HepG2 (cell line): ENCODE data around the gene SARNP. TPM values are rescaled to one million over a fixed set of nuclear protein-coding genes. Genes with fewer than 3 reads are reported as not detected.

Experiments
- ELF4 ChIP-seq: sonication (generic); formaldehyde crosslinking; IDR thresholded peaks from 2 replicates; pipeline ENCODE4 v1.5.0; 2020; ENCODE audit warnings: missing genetic modification reagents, mild to moderate bottlenecking, moderate library complexity, borderline replicate concordance
- HNRNPUL1 ChIP-seq: fragments of 200-400 bp; formaldehyde crosslinking; IDR thresholded peaks from 2 replicates; pipeline ENCODE4 v1.6.1; 2017; ENCODE audit warnings: low read depth, mild to moderate bottlenecking, low read length, moderate library complexity
- NFIB ChIP-seq: sonication (generic); formaldehyde crosslinking; IDR thresholded peaks from 2 replicates; pipeline ENCODE4 v1.9.0; 2021; ENCODE audit warnings: missing genetic modification reagents, mild to moderate bottlenecking, borderline replicate concordance
- SYNCRIP ChIP-seq: fragments of 200-400 bp; formaldehyde crosslinking; IDR thresholded peaks from 2 replicates; pipeline ENCODE4 v1.6.1; 2018; ENCODE audit warnings: mild to moderate bottlenecking, low read depth, low read length; ENCODE audit not compliant: insufficient read depth
- TBP ChIP-seq: sonication (generic); formaldehyde crosslinking; IDR thresholded peaks from 2 replicates; pipeline ENCODE4 v1.5.0; 2020; ENCODE audit warnings: missing genetic modification reagents
- ZBTB42 ChIP-seq: sonication (generic); formaldehyde crosslinking; IDR thresholded peaks from 2 replicates; pipeline ENCODE4 v1.5.0; 2020; ENCODE audit warnings: mild to moderate bottlenecking, missing genetic modification reagents
- ZFP37 ChIP-seq: sonication (generic); formaldehyde crosslinking; IDR thresholded peaks from 2 replicates; pipeline ENCODE4 v1.4.0; 2020; ENCODE audit warnings: missing genetic modification reagents, borderline replicate concordance
- ZKSCAN5 ChIP-seq: sonication (generic); formaldehyde crosslinking; IDR thresholded peaks from 2 replicates; pipeline ENCODE4 v1.5.1; 2020; ENCODE audit warnings: mild to moderate bottlenecking, missing genetic modification reagents
- ZMYM4 ChIP-seq: sonication (generic); formaldehyde crosslinking; IDR thresholded peaks from 2 replicates; pipeline ENCODE4 v1.8.1; 2023; ENCODE audit warnings: mild to moderate bottlenecking, missing genetic modification reagents
- ZNF12 ChIP-seq: sonication (generic); formaldehyde crosslinking; IDR thresholded peaks from 2 replicates; pipeline ENCODE4 v1.5.0; 2020; ENCODE audit warnings: missing genetic modification reagents
- ZNF143 ChIP-seq: sonication (generic); formaldehyde crosslinking; IDR thresholded peaks from 2 replicates; pipeline ENCODE4 v1.4.0; 2020; ENCODE audit warnings: missing genetic modification reagents
- ZNF234 ChIP-seq: sonication (generic); formaldehyde crosslinking; conservative IDR thresholded peaks from 2 replicates; pipeline ENCODE4 v1.5.1; 2020; ENCODE audit warnings: mild to moderate bottlenecking, missing genetic modification reagents
- ZNF484 ChIP-seq: sonication (generic); formaldehyde crosslinking; IDR thresholded peaks from 2 replicates; pipeline ENCODE4 v1.5.1; 2020; ENCODE audit warnings: mild to moderate bottlenecking, low read depth, missing genetic modification reagents, borderline replicate concordance
- ZNF644 ChIP-seq: IDR thresholded peaks from 2 replicates; pipeline ENCODE4 v1.6.1; 2016; ENCODE audit warnings: low read depth
- ZNF790 ChIP-seq: sonication (generic); formaldehyde crosslinking; IDR thresholded peaks from 2 replicates; pipeline ENCODE4 v1.8.0; 2022; ENCODE audit warnings: missing genetic modification reagents, mild to moderate bottlenecking, borderline replicate concordance
- polyA plus RNA-seq, 8 experiments: library from polyadenylated mRNA; depleted of rRNA in 3 of 8; stranded (reverse) in 7 of 8; unstranded in 1 of 8; fragments of >200 nt; fragmentation: Illumina TruSeq in 4 of 8; extraction: Trizol in 4 of 8; gene quantifications; 2 replicates each; pipeline versions ENCODE4 v1.2.1 to v1.2.3, GENCODE V29; 2011 to 2016; ENCODE audit warnings: low read depth in 4 of 8, missing spikeins in 1 of 8, mixed read lengths in 1 of 8; ENCODE audit not compliant: insufficient read depth in 1 of 8
- total RNA-seq, 5 experiments: library from RNA; depleted of rRNA; stranded (reverse); fragments of >200 nt; fragmentation: Illumina TruSeq; extraction: Trizol; gene quantifications; 2 replicates each; pipeline ENCODE4 v1.2.3, GENCODE V29; 2016; ENCODE audit warnings: low read depth in 1 of 5
- TF ChIP-seq, protein P1 (sequence below): sonication (generic); formaldehyde crosslinking; IDR thresholded peaks from 2 replicates; pipeline ENCODE4 v1.4.0; 2020; ENCODE audit warnings: missing genetic modification reagents
- TF ChIP-seq, protein P2 (sequence below): sonication (generic); formaldehyde crosslinking; IDR thresholded peaks from 2 replicates; pipeline ENCODE4 v1.5.0; 2020; ENCODE audit warnings: missing genetic modification reagents
- TF ChIP-seq, protein P3 (sequence below): sonication (generic); formaldehyde crosslinking; conservative IDR thresholded peaks from 2 replicates; pipeline ENCODE4 v1.8.0; 2022; ENCODE audit warnings: missing genetic modification reagents
- TF ChIP-seq, protein P4 (sequence below): sonication (generic); formaldehyde crosslinking; IDR thresholded peaks from 2 replicates; pipeline ENCODE4 v1.5.0; 2020; ENCODE audit warnings: missing genetic modification reagents
- TF ChIP-seq, protein P5 (sequence below): IDR thresholded peaks from 2 replicates; pipeline ENCODE4 v1.6.1; 2016; ENCODE audit warnings: missing compliant biosample characterization, missing genetic modification reagents, borderline replicate concordance
- TF ChIP-seq, protein P6 (sequence below): sonication (generic); formaldehyde crosslinking; IDR thresholded peaks from 2 replicates; pipeline ENCODE4 v1.5.1; 2020; ENCODE audit warnings: mild to moderate bottlenecking, missing genetic modification reagents, borderline replicate concordance

The SARNP gene
- total and polyA plus RNA-seq, 2 of the 13 experiments (the other 11 are each of a cell fraction or from before 2014, with no cell fraction given): 59.0 to 95.4 TPM

DNA sequence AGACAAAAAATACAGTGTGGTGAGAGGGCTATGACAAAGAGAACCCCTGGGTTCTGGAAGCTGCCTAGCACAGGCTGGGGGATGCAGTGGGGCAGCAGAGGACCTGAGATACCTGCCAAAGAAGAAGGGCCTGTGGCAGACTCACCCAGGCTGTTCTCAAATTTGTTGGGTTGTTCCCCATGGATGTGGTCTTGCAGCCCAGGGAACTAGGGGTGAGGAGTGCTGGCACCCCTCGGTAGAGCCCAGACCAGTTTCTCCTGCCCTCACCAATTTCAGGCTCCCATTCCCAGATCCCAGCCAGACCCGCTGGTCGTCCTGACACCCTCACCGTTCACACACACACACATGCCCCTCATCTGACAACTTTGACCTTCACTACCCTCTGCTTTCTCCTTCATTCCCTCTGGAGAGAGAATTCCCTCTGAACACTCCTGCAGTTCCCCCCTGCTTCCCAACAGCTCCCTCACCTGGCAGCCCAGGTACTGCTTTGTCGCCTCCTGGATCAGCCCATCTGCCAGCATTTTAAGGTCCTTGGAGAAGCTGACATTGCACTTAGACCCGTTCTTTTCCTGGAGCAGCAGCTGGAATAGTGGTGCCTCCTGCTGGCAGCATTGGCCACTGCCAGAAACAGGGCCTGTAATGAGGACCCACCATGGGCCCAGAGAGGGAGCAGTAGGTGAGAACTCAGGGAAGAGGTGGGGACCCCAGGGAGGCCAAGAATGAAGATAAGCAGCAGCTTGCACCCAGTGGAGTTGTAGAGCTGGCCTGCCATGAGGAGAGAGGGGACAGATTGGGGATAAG, 80.5 kb downstream of the SARNP start (continued):
- TF ChIP-seq HNRNPUL1 (no peak), SYNCRIP (no peak), ZNF790 (CRISPR knock-in tag) (no peak), ZFP37 (CRISPR knock-in tag) (no peak), ZNF143 (CRISPR knock-in tag) (no peak), ZNF234 (CRISPR knock-in tag) (no peak), ELF4 (CRISPR knock-in tag) (no peak), ZKSCAN5 (CRISPR knock-in tag) (no peak), ZNF644 (CRISPR knock-in tag) (0 out of 2 replicates have a peak, but pooled peaks have one; percentile 30), TBP (CRISPR knock-in tag) (no peak), ZNF12 (CRISPR knock-in tag) (no peak), ZMYM4 (CRISPR knock-in tag) (peak; percentile 32; the same call in 1 of the 2 replicates), ZNF484 (CRISPR knock-in tag) (no peak), NFIB (CRISPR knock-in tag) (no peak), ZBTB42 (CRISPR knock-in tag) (no peak)
- TF ChIP-seq, protein P1, sequence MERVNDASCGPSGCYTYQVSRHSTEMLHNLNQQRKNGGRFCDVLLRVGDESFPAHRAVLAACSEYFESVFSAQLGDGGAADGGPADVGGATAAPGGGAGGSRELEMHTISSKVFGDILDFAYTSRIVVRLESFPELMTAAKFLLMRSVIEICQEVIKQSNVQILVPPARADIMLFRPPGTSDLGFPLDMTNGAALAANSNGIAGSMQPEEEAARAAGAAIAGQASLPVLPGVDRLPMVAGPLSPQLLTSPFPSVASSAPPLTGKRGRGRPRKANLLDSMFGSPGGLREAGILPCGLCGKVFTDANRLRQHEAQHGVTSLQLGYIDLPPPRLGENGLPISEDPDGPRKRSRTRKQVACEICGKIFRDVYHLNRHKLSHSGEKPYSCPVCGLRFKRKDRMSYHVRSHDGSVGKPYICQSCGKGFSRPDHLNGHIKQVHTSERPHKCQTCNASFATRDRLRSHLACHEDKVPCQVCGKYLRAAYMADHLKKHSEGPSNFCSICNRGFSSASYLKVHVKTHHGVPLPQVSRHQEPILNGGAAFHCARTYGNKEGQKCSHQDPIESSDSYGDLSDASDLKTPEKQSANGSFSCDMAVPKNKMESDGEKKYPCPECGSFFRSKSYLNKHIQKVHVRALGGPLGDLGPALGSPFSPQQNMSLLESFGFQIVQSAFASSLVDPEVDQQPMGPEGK (CRISPR knock-in tag): peak; percentile 58
- TF ChIP-seq, protein P2, sequence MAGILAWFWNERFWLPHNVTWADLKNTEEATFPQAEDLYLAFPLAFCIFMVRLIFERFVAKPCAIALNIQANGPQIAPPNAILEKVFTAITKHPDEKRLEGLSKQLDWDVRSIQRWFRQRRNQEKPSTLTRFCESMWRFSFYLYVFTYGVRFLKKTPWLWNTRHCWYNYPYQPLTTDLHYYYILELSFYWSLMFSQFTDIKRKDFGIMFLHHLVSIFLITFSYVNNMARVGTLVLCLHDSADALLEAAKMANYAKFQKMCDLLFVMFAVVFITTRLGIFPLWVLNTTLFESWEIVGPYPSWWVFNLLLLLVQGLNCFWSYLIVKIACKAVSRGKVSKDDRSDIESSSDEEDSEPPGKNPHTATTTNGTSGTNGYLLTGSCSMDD: no peak
- TF ChIP-seq, protein P3, sequence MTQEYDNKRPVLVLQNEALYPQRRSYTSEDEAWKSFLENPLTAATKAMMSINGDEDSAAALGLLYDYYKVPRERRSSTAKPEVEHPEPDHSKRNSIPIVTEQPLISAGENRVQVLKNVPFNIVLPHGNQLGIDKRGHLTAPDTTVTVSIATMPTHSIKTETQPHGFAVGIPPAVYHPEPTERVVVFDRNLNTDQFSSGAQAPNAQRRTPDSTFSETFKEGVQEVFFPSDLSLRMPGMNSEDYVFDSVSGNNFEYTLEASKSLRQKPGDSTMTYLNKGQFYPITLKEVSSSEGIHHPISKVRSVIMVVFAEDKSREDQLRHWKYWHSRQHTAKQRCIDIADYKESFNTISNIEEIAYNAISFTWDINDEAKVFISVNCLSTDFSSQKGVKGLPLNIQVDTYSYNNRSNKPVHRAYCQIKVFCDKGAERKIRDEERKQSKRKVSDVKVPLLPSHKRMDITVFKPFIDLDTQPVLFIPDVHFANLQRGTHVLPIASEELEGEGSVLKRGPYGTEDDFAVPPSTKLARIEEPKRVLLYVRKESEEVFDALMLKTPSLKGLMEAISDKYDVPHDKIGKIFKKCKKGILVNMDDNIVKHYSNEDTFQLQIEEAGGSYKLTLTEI (CRISPR knock-in tag): no peak
- TF ChIP-seq, protein P4, sequence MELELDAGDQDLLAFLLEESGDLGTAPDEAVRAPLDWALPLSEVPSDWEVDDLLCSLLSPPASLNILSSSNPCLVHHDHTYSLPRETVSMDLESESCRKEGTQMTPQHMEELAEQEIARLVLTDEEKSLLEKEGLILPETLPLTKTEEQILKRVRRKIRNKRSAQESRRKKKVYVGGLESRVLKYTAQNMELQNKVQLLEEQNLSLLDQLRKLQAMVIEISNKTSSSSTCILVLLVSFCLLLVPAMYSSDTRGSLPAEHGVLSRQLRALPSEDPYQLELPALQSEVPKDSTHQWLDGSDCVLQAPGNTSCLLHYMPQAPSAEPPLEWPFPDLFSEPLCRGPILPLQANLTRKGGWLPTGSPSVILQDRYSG (CRISPR knock-in tag): no peak
- TF ChIP-seq, protein P5, sequence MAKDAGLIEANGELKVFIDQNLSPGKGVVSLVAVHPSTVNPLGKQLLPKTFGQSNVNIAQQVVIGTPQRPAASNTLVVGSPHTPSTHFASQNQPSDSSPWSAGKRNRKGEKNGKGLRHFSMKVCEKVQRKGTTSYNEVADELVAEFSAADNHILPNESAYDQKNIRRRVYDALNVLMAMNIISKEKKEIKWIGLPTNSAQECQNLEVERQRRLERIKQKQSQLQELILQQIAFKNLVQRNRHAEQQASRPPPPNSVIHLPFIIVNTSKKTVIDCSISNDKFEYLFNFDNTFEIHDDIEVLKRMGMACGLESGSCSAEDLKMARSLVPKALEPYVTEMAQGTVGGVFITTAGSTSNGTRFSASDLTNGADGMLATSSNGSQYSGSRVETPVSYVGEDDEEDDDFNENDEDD (CRISPR knock-in tag): no peak
- TF ChIP-seq, protein P6, sequence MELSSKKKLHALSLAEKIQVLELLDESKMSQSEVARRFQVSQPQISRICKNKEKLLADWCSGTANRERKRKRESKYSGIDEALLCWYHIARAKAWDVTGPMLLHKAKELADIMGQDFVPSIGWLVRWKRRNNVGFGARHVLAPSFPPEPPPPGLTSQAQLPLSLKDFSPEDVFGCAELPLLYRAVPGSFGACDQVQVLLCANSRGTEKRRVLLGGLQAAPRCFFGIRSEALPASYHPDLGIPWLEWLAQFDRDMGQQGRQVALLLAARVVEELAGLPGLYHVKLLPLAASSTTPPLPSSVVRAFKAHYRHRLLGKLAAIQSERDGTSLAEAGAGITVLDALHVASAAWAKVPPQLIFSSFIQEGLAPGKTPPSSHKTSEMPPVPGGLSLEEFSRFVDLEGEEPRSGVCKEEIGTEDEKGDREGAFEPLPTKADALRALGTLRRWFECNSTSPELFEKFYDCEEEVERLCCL (CRISPR knock-in tag): no peak
